Activated gamma-delta T cell (primary cell): ENCODE results near the gene ASB18.

Source experiments
- DNase-seq: peaks from one replicate; lab custom pipeline; 2025; lab: John Stamatoyannopoulos, UW

Gene ASB18

GRCh38 chr2:236173729-236174607, 90.2 kb downstream of the ASB18 start:
- DNase-seq = no peak

- no peak for DNase-seq
Observed at GRCh38 chr2:236173036-236173728, 91.0 kb downstream of the ASB18 start.

GRCh38 chr2:236172255-236173035, 91.8 kb downstream of the ASB18 start:
- DNase-seq = no peak

GRCh38 chr2:236171680-236172254, 92.4 kb downstream of the ASB18 start:
- DNase-seq = no peak

- no peak for DNase-seq
Observed at GRCh38 chr2:236171181-236171679, 93.0 kb downstream of the ASB18 start.

GRCh38 chr2:236170590-236171165, 93.5 kb downstream of the ASB18 start:
- no peak for DNase-seq

GRCh38 chr2:236169741-236170589, 94.2 kb downstream of the ASB18 start:
- DNase-seq = no peak

- DNase-seq = no peak
Observed at GRCh38 chr2:236169151-236169721, 95.0 kb downstream of the ASB18 start.

GRCh38 chr2:236168110-236169080, 95.8 kb downstream of the ASB18 start, which contains the start of gene GBX2:
TSS of gene GBX2 (minus strand) at chr2:236168386. CDS start at chr2:236167971, 415 bp downstream.
- DNase-seq = no peak

GRCh38 chr2:236167297-236168109, 96.7 kb downstream of the ASB18 start:
- DNase-seq = no peak

- DNase-seq = no peak
Observed at GRCh38 chr2:236166796-236167296, 97.4 kb downstream of the ASB18 start.

- DNase-seq = no peak
Observed at GRCh38 chr2:236165842-236166795, 98.1 kb downstream of the ASB18 start.

- no peak for DNase-seq
Observed at GRCh38 chr2:236164925-236165841, 99.0 kb downstream of the ASB18 start.

GRCh38 chr2:236164201-236164924, 99.8 kb downstream of the ASB18 start:
- DNase-seq = no peak
